ENCODE data around the gene STC2.

The STC2 gene

DNA sequence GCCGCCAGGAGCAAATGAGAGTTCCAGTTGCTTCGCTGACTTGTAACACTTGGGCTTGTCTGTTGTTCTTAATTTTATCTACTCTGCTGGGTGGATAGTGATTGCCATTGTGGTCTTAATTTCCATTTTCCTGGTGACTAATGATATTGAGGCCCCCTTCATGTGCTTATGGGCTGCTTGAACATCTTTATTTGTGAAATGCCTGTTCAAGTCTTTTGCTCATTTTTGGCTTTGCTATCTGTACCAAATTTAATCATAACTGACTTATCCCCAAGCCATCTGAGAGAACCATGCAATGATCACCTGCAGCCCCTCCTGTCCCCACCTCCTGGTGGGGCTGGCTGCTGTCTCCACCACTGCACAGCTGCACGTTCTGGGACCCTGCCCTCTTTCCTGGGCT, 20.5 kb downstream of the STC2 start:
- no peak overlapping the region for H3K4me2 ChIP-seq
- no peak overlapping the region for H3K9ac ChIP-seq
- no peak for TF ChIP-seq Cebpa-rat (IDR thresholded peaks at IDR 0.05)
- H3K4me1 ChIP-seq: peaks cover 25% of the 10 kb centered on the region
- no peak overlapping the region for H3K4me3 ChIP-seq
- H3K27ac ChIP-seq: no peak overlapping the region
- H3K36me3 ChIP-seq: no peaks in the 10 kb centered on the region; the same call in 1 of the 2 replicates
- H3K27me3 ChIP-seq: no peaks in the 10 kb centered on the region
- H3K9me3 ChIP-seq: peaks cover 16% of the 10 kb centered on the region
- no peaks in the 10 kb centered on the region for H4K20me1 ChIP-seq

DNA sequence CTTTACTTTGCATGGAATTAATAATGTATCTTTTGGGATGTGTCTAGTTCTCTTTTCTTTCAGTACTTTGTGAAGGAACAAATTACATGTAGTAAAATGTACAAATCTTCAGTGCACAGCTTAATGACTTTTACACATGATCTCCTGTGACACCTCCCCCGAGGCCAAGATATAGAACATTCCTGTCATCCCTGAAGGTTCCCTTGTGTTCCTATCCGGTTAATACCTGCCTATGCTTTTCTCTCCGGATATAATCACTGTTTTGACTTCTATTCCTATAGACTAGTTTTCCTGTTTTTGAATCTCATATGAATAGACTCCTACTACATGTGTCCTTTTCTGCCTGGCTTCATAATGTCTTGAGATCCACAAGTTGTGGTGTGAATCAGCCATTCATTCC, 21.5 kb downstream of the STC2 start:
- H3K36me3 ChIP-seq: no peaks in the 10 kb centered on the region; the same call in 1 of the 2 replicates
- no peak overlapping the region for H3K9ac ChIP-seq
- H4K20me1 ChIP-seq: no peaks in the 10 kb centered on the region
- no peaks in the 10 kb centered on the region for H3K27me3 ChIP-seq
- H3K4me2 ChIP-seq: no peak overlapping the region
- peaks cover 15% of the 10 kb centered on the region for H3K4me1 ChIP-seq
- H3K9me3 ChIP-seq: peaks cover 16% of the 10 kb centered on the region
- no peak overlapping the region for H3K27ac ChIP-seq
- no peak overlapping the region for H3K4me3 ChIP-seq
- no peak for TF ChIP-seq Cebpa-rat (IDR thresholded peaks at IDR 0.05)

DNA sequence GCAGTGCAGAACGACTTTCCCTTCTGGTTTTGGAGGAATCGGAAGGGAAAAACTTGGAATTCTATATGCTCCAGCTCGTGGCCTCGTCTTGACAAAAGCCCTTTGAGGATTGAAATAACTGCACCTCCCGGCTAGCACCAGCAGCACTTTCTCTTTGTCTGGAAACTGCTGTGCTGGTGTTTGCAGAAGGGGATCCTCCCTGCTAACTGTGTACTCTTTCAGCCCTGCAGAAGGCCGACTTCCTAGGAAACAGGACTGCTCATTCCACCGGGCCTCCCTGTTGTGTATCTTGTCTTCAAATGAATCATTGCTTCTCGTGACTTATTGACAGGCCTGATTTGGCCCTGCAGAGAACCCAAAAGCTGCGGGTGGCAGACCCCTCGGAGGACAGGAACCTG, 23.6 kb downstream of the STC2 start:
- Histone ChIP-seq H3K4me2 (no peak overlapping the region), H3K27me3 (no peaks in the 10 kb centered on the region), H3K4me1 (no peaks in the 10 kb centered on the region), H4K20me1 (no peaks in the 10 kb centered on the region), H3K27ac (no peak overlapping the region), H3K4me3 (no peak overlapping the region), H3K9me3 (peaks cover 16% of the 10 kb centered on the region), H3K9ac (no peak overlapping the region), H3K36me3 (no peaks in the 10 kb centered on the region; the same call in 1 of the 2 replicates)
- no peak for TF ChIP-seq Cebpa-rat (IDR thresholded peaks at IDR 0.05)

DNA sequence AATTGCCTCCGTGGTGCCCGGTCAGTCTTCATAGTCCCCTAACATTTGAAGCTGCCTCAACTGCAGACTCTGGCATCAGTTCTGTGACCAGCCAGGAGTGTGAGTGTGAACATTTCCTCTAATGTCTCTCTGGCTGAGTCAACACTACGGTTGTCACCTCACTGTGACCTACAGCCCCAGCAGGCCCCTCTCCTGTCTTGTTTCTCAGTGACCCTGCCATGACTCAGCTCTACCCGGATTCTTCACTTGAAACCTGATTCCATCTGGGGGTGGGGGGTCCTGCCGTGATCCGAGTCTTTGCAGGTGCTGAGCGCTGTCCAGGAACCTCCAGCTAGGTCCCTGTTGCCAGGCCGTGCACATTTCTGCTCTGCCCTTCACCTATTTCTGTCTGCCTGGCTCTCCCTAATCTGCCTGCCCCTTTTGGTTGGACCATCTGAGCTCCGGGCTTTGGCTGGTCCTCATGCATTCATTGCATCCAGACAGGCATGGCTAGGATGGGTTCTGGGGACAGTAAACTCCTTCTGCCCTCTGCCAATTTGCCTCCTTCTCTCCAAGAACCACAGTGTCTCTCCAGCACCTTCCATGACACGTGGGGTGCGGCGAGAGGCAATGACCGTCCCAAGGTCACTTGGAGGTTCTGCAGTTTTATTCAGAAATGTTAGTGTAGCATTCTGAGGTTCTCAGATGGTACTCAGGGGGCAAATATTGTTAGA, 24.2 kb downstream of the STC2 start:
- TF ChIP-seq Cebpa-rat (IDR thresholded peaks at IDR 0.05): no peak
- no peaks in the 10 kb centered on the region for H3K4me1 ChIP-seq

DNA sequence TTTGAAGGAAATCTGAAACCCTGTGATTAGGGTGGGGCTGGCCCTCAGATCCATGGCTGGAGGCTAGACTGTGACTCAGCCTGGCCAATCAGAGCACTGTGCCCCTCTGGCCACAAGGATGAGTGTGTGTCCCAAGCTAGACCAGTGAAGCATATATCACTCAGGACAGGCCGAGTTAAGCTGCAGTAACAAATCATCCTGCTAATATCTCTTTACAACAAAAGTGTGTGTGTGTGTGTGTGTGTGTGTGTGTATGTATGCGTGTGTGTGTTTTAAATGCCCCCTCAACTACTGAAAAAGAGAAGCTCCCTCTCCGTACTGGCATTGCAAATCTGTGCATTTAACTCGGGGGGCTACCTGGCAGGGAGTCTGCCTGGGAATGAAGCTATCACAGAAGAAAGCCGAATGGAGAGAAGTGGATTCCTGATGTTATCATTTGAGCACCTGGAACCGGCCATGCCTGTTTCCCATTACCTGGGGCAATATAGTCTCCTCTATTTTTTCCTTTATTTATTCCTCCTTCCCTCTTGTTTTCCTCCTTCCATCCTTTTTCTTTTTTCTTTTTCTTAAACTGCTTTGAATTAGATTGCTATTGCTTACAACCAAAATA, 25.6 kb downstream of the STC2 start:
- Histone ChIP-seq H3K4me3 (no peak overlapping the region), H3K27me3 (no peaks in the 10 kb centered on the region), H3K9me3 (peaks cover 8% of the 10 kb centered on the region), H3K4me1 (no peaks in the 10 kb centered on the region), H3K9ac (no peak overlapping the region), H4K20me1 (no peaks in the 10 kb centered on the region), H3K4me2 (no peak overlapping the region), H3K36me3 (no peaks in the 10 kb centered on the region), H3K27ac (no peak overlapping the region)
- no peak for TF ChIP-seq Cebpa-rat (IDR thresholded peaks at IDR 0.05)

More for the DNA sequence above, 24.2 kb downstream of the STC2 start:
- Histone ChIP-seq H3K36me3 (no peaks in the 10 kb centered on the region), H3K4me2 (no peak overlapping the region), H3K4me3 (no peak overlapping the region), H3K9ac (no peak overlapping the region), H4K20me1 (no peaks in the 10 kb centered on the region), H3K27me3 (no peaks in the 10 kb centered on the region), H3K9me3 (peaks cover 16% of the 10 kb centered on the region), H3K27ac (no peak overlapping the region)

DNA sequence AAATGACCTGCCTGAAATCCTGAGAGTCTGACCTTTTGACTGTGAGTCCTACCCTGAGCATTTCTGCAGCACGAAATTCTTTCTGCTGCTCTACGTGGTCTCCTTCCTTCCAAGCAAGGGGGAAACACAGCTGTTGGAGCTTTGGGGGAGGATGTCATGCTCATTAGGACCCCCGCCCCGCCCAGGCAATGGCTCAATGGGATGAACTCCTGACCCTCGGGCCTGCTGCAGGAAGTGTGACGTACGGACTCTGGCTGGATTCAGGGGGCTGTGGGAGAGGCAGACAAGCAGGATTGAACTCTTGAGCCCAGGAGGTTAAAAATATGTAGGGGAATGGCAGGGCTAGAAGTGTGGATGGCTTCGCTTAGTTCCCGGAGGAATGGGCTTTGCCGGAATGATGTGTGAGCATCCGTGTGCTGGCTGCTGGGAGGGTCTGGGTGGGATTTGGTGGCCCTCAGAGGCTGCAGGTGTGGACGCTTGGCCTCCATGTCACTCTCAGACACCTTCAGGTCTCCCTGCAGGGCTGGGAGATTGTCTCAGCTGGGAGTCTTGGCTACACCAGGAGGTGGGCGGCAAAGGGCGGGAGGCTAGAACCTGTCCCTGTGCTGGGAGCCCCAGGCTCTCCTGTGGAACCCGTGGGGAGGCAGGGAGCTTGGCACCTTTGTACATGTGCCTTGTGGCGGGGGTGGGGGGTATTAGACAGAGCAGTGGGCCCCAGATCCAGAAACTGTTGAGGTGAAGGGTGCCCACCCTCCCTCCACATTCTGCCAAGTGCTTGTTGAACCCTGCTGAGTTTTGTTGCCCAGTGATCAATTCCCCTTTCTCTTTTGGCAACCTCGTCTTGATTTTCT, 26.3 kb downstream of the STC2 start:
- Histone ChIP-seq H3K4me3 (no peak overlapping the region), H3K27ac (no peak overlapping the region)

DNA sequence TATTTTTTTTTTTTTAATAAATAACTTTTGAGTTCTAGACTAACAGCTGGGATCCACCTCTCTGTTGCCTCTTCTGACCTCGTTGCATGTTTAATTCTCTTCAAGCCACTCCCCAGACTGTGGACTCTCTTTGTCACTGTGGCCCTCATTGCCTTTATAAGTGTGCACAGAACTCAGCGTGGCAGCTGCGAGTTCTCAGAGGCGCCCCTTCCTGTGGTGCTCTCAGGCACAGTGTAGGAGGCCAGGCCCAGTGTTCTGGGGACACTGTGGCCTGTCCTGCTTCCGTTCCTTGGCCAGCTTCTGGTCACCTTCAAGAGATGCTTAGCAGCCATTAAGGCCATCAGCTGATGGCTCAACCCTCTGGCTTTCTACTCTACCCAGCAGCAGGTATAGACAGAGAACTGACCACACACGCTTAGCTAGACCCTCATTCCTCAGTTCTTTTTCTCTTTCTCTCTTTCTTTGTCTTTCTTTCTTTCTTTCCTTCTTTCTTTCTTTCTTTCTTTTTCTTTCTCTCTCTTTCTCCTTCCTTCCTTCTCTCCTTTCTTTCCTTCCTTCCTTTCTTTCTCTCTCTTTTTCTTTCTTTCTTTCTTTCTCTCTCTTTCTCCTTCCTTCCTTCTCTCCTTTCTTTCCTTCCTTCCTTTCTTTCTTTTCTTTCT, 27.7 kb downstream of the STC2 start:
- H3K4me2 ChIP-seq: no peak overlapping the region
- no peak overlapping the region for H3K27ac ChIP-seq
- no peak overlapping the region for H3K9ac ChIP-seq
- no peak overlapping the region for H3K4me3 ChIP-seq
- no peaks in the 10 kb centered on the region for H3K4me1 ChIP-seq
- TF ChIP-seq Cebpa-rat (IDR thresholded peaks at IDR 0.05): no peak
- no peaks in the 10 kb centered on the region for H4K20me1 ChIP-seq
- no peaks in the 10 kb centered on the region for H3K27me3 ChIP-seq
- no peaks in the 10 kb centered on the region for H3K36me3 ChIP-seq
- no peaks in the 10 kb centered on the region for H3K9me3 ChIP-seq

More for the DNA sequence above, 26.3 kb downstream of the STC2 start:
- no peaks in the 10 kb centered on the region for H3K36me3 ChIP-seq
- H3K9ac ChIP-seq: no peak overlapping the region
- no peaks in the 10 kb centered on the region for H3K4me1 ChIP-seq
- H3K27me3 ChIP-seq: no peaks in the 10 kb centered on the region
- no peak overlapping the region for H3K4me2 ChIP-seq
- H4K20me1 ChIP-seq: no peaks in the 10 kb centered on the region
- H3K9me3 ChIP-seq: peaks cover under 1% of the 10 kb centered on the region; the same call in 1 of the 2 replicates
- TF ChIP-seq Cebpa-rat (IDR thresholded peaks at IDR 0.05): no peak

DNA sequence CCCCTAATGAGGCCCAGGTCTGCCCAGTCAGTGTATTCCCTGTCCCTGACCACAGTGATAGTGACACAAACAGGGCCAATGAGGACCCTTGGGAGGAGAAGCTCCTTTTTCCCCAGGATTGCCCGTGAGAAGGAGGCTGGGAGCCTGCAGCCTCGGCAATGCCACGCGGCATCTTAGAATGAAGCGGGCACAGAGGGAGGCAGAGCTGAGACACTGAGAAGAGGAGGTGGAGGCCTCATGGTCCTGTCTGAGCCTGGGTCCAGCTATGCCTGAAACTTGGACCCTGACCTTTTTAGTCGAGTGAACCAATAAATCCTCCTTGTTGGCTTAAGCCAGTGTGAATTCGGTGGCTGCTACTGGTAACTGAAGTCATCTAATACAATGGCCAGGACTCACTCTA, 28.4 kb downstream of the STC2 start:
- Histone ChIP-seq H3K4me1 (peaks cover 3% of the 10 kb centered on the region), H3K9me3 (no peaks in the 10 kb centered on the region)

DNA sequence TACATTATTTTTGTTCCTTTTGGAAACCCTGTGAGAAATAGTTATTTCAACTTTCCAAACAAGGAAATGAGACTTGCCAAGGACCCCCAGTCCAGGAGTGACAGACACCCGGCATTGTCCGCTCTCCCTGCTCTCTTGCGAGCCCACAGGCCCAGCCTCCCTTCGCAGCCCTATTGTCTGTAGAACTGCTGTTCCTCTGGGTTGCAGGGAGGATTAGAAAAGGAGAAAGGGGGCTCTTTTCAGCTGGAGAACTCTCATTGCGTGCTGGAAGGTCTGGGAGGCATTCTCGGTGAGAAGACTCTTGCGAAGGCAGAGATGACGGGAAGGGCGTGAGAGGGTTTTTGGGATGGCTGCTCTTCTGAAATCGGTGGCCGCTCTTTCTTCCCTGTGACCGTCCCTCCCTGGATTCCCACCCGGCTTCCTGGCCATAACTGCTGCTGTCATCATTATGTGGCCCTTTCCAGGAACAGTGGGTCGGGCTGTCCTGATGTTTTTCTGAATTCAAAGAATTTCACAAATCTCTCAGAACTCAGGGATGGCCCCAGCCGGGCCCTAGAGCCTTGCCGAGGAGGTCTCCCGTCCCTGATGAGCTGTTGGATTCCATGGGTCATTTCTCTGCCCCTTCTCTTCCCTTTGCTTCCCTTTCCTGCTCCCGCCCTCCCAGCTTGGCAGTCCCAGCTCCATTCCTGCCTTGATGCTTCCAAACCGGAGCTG, 29.8 kb downstream of the STC2 start:
- Histone ChIP-seq H3K4me2 (no peak overlapping the region), H3K27ac (no peak overlapping the region), H3K4me1 (peaks cover 14% of the 10 kb centered on the region), H3K36me3 (no peaks in the 10 kb centered on the region), H4K20me1 (no peaks in the 10 kb centered on the region), H3K9ac (no peak overlapping the region), H3K4me3 (no peak overlapping the region), H3K9me3 (no peaks in the 10 kb centered on the region), H3K27me3 (no peaks in the 10 kb centered on the region)
- no peak for TF ChIP-seq Cebpa-rat (IDR thresholded peaks at IDR 0.05)

More for the DNA sequence above, 28.4 kb downstream of the STC2 start:
- H3K27ac ChIP-seq: no peak overlapping the region
- no peak overlapping the region for H3K9ac ChIP-seq
- no peak overlapping the region for H3K4me2 ChIP-seq
- no peaks in the 10 kb centered on the region for H3K36me3 ChIP-seq
- no peak for TF ChIP-seq Cebpa-rat (IDR thresholded peaks at IDR 0.05)
- H3K4me3 ChIP-seq: no peak overlapping the region
- no peaks in the 10 kb centered on the region for H3K27me3 ChIP-seq
- no peaks in the 10 kb centered on the region for H4K20me1 ChIP-seq
